GM18907 (cell line): Measurements from ENCODE around the gene DUS1L.
A peak's percentile ranks its signal among the peaks of the same experiment; 100 is the strongest.

ENCODE experiments used
- ATAC-seq: cut with Tn5 transposase; IDR thresholded peaks from one replicate; pipeline ENCODE4 v1.9.1; 2021; ENCODE audit warnings: mild to moderate bottlenecking, moderate library complexity; ENCODE audit not compliant: unreplicated experiment

DUS1L gene

GRCh38 chr17:82101301-82101715 lies 35.7 kb upstream of the DUS1L start:
- ATAC-seq = no peak

GRCh38 chr17:82100502-82101298 lies 35.1 kb upstream of the DUS1L start:
- ATAC-seq = no peak

- ATAC-seq = peak; percentile 12
These were observed 33.5 kb upstream of the DUS1L start for GRCh38 chr17:82098939-82099763.

GRCh38 chr17:82098169-82098938 lies 32.8 kb upstream of the DUS1L start, which contains the start of gene FASN:
FASN (minus strand) TSS chr17:82098236; CDS start chr17:82096445, 1,791 bp downstream.
- ATAC-seq = peak; percentile 67

GRCh38 chr17:82097919-82098168 lies 32.2 kb upstream of the DUS1L start:
- ATAC-seq = no peak

- peak; percentile 5 for ATAC-seq
These were observed 31.7 kb upstream of the DUS1L start for GRCh38 chr17:82097184-82097918.

GRCh38 chr17:82096709-82097183 lies 31.1 kb upstream of the DUS1L start:
- no peak for ATAC-seq

GRCh38 chr17:82095777-82096708 lies 30.4 kb upstream of the DUS1L start:
- no peak for ATAC-seq

GRCh38 chr17:82094931-82095776 lies 29.6 kb upstream of the DUS1L start:
- ATAC-seq = no peak

- no peak for ATAC-seq
These were observed 27.6 kb upstream of the DUS1L start for GRCh38 chr17:82092995-82093751.

- ATAC-seq = no peak
These were observed 27.0 kb upstream of the DUS1L start for GRCh38 chr17:82092628-82092994.

GRCh38 chr17:82092094-82092586 lies 26.5 kb upstream of the DUS1L start:
- ATAC-seq = no peak

- ATAC-seq = no peak
These were observed 25.9 kb upstream of the DUS1L start for GRCh38 chr17:82091264-82092066.

GRCh38 chr17:82090549-82091263 lies 25.1 kb upstream of the DUS1L start:
- ATAC-seq = no peak

- ATAC-seq = no peak
These were observed 24.3 kb upstream of the DUS1L start for GRCh38 chr17:82089723-82090548.
